ENCODE data around the gene TAF11L6.
"Not testable (repeated sequence)": the region's sequence is repeated elsewhere in the genome, so short reads cannot be mapped to it uniquely, and the experiment has no call there.

Gene TAF11L6

DNA sequence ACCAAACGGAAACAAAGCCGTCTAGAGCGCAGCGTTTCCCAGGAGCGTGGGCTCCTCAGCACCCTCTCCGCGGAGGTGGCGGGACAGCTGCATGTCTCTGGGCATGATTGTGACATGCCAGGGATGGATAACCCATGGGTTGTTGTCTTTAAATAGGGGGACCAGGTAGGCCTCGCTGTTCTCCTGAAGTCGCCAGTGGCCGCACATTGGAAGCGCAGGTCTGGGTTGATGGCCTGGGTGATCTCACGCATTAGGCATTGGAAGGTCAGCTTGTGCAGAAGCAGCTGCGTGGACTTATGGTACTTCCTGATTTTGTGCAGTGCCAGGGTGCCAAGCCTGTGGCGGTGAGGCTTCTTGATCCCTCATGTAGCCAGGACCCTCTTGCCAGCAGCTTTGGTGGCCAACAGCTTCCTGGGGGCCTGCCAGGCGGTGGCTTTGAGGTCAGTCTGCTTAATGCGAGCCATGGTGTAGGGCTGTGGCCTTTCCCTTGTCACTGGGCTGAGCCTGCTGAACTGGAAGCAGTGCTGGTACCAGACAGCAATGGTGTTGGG lies 16.6 kb upstream of the TAF11L6 start:
- TF ChIP-seq, protein P1, sequence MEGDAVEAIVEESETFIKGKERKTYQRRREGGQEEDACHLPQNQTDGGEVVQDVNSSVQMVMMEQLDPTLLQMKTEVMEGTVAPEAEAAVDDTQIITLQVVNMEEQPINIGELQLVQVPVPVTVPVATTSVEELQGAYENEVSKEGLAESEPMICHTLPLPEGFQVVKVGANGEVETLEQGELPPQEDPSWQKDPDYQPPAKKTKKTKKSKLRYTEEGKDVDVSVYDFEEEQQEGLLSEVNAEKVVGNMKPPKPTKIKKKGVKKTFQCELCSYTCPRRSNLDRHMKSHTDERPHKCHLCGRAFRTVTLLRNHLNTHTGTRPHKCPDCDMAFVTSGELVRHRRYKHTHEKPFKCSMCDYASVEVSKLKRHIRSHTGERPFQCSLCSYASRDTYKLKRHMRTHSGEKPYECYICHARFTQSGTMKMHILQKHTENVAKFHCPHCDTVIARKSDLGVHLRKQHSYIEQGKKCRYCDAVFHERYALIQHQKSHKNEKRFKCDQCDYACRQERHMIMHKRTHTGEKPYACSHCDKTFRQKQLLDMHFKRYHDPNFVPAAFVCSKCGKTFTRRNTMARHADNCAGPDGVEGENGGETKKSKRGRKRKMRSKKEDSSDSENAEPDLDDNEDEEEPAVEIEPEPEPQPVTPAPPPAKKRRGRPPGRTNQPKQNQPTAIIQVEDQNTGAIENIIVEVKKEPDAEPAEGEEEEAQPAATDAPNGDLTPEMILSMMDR (IDR thresholded peaks at IDR 0.05; ENCODE audit: low read depth, low read length): no peak
- H3K4me3 ChIP-seq (ENCODE audit: low read depth, low read length): no peak overlapping the region
- in situ Hi-C loops (cut with HindIII; ENCODE audit: low sequenced_read_pairs): no loop called here
- no peak for DNase-seq (ENCODE audit: low read depth, low spot score)

DNA sequence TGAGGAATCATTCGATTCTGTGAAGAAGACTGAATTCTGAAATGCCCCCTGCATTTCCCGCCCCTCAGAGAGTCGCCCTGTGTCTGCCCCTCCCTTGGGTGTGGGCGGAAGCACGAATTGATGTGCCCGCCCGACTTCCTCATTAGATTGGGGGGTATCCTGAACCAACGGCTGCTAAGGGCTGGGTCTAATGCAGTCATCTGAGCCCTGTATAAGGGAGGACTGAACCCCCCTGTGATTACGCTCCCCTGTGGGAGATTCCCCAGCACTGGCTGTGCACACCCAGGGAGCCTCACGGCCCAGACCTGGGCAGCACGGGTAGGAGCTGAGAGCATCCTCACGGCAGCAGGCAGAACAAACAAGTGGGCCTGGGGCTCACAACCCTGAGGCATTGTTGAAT lies 10.9 kb upstream of the TAF11L6 start:
- H3K4me3 ChIP-seq (ENCODE audit: low read depth, low read length); in situ Hi-C loops (cut with HindIII; ENCODE audit: low sequenced_read_pairs); DNase-seq (ENCODE audit: low read depth, low spot score): not testable (repeated sequence)

DNA sequence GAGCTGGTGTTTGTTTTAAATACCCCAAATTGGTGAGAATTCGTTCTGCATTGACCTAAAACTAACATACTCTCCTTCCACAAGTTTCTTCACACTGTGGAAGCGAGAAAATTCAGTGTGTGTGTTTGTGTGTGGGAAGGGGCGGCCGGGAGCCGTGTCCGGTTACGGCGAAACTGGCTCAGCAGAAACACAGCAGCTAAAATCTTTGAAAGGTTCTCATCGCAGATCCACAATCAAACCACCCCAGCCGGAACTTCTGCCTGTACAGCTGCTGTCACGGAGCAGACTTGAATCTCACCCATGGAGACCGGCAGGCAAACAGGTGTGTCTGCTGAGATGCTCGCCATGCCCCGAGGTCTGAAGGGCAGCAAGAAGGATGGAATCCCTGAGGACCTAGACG lies 10.4 kb upstream of the TAF11L6 start, which contains the start of gene TAF11L3:
Gene TAF11L3, plus strand, starts transcription at position 301 of the 400 bp plus-strand sequence.
- DNase-seq (ENCODE audit: low read depth, low spot score); in situ Hi-C loops (cut with HindIII; ENCODE audit: low sequenced_read_pairs); H3K4me3 ChIP-seq (ENCODE audit: low read depth, low read length): not testable (repeated sequence)

DNA sequence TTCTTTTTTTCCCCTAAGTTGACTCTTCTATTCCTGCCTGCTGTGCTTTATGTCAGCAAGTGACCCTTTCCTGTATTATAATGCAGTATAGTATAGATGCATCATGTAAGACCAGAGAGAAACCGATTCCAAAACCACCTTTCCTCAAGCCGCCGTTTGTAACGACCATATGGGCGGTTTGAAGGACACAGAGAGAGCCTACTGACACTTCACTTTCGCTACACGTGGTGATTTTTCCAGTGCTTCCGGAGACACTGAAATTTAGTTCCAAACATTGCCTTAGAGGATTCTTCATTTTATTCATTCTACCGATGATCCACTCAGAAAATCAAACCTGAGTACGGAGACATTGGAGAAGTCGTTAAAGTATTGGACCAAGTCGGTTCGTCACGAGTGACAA lies 9.0 kb upstream of the TAF11L6 start:
- in situ Hi-C loops (cut with HindIII; ENCODE audit: low sequenced_read_pairs); H3K4me3 ChIP-seq (ENCODE audit: low read depth, low read length); DNase-seq (ENCODE audit: low read depth, low spot score): not testable (repeated sequence)

DNA sequence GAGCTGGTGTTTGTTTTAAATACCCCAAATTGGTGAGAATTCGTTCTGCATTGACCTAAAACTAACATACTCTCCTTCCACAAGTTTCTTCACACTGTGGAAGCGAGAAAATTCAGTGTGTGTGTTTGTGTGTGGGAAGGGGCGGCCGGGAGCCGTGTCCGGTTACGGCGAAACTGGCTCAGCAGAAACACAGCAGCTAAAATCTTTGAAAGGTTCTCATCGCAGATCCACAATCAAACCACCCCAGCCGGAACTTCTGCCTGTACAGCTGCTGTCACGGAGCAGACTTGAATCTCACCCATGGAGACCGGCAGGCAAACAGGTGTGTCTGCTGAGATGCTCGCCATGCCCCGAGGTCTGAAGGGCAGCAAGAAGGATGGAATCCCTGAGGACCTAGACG lies 7.0 kb upstream of the TAF11L6 start, which contains the start of gene TAF11L4:
Gene TAF11L4, plus strand, starts transcription at position 301 of the 400 bp plus-strand sequence.
- DNase-seq (ENCODE audit: low read depth, low spot score); in situ Hi-C loops (cut with HindIII; ENCODE audit: low sequenced_read_pairs); H3K4me3 ChIP-seq (ENCODE audit: low read depth, low read length): not testable (repeated sequence)

DNA sequence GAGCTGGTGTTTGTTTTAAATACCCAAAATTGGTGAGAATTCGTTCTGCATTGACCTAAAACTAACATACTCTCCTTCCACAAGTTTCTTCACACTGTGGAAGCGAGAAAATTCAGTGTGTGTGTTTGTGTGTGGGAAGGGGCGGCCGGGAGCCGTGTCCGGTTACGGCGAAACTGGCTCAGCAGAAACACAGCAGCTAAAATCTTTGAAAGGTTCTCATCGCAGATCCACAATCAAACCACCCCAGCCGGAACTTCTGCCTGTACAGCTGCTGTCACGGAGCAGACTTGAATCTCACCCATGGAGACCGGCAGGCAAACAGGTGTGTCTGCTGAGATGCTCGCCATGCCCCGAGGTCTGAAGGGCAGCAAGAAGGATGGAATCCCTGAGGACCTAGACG lies 3.5 kb upstream of the TAF11L6 start, which contains the start of gene TAF11L5:
Gene TAF11L5, plus strand, starts transcription at position 301 of the 400 bp plus-strand sequence.
- H3K4me3 ChIP-seq (ENCODE audit: low read depth, low read length); in situ Hi-C loops (cut with HindIII; ENCODE audit: low sequenced_read_pairs); DNase-seq (ENCODE audit: low read depth, low spot score): not testable (repeated sequence)

DNA sequence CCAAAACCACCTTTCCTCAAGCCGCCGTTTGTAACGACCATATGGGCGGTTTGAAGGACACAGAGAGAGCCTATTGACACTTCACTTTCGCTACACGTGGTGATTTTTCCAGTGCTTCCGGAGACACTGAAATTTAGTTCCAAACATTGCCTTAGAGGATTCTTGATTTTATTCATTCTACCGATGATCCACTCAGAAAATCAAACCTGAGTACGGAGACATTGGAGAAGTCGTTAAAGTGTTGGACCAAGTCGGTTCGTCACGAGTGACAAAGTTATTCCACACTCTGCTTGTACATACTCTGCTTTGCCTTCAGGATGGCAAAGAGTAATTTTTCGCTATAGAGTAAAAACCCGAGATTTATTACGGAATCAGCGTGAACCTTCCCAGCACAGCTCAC lies 2.0 kb upstream of the TAF11L6 start:
- DNase-seq (ENCODE audit: low read depth, low spot score); H3K4me3 ChIP-seq (ENCODE audit: low read depth, low read length); in situ Hi-C loops (cut with HindIII; ENCODE audit: low sequenced_read_pairs): not testable (repeated sequence)

Measured in astrocyte of the spinal cord (primary cell).